HG03103 (cell line): ENCODE measurements around the gene CCDC190.
"Not testable (repeated sequence)": the region's sequence is repeated elsewhere in the genome, so short reads cannot be mapped to it uniquely, and the experiment has no call there.

Experiments
- ATAC-seq: cut with Tn5 transposase; IDR thresholded peaks from one replicate; pipeline ENCODE4 v1.9.1; 2021; ENCODE audit warnings: low read depth; ENCODE audit not compliant: unreplicated experiment

The CCDC190 gene

DNA sequence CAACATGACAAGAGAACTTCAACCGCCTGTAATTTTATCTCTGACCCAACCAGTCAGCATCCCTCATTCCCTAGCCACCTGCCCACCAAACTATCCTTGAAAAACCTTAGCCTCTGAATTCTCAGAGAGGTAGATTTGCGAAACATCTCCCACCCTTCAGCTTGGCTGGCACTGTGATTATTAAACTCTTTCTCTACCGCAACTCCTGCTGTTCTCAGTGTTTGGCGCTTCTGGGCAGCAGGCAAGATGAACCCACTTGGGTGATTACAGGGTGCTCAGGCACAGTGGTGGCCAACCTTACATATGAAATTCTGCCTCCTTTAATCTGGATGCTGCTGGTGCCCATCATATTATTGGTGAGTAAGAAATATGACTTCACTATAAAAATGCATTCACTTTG, 22.1 kb downstream of the CCDC190 start:
- ATAC-seq, result no peak

DNA sequence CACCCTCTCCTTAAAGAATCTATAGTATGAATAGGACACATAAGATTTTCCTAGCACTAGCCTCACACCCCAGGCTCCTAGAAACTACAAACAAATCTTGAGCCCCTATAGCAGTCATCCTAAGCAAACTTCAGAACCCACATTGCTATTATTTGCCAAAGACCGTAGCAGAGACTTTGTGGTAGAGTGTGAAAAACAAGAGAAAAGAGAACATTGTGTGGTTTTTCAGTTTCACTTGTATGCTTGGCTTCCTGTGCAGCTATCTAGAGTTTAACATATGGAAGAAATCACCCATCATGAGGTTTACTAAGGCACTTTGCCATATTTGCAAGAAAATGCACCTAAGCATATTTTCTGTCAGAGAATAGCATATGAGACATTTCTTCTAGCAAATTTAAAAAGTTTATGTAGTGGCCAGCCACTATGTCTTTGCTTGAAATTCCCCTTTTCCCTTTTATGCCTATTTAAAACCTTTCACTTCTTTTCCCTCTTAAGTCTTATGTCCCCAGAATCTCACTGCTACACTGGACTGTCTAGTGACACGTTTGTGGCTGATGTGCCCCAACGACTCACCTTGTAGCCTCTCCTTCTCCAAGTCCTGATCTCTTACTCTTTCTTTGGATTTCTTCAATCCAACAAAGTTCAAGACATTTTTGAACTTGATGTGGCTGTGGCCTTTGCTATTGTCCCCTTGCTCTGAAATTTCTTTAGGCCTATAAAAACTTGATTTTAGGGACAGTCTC, 25.6 kb downstream of the CCDC190 start:
- ATAC-seq, result peak; percentile 87

DNA sequence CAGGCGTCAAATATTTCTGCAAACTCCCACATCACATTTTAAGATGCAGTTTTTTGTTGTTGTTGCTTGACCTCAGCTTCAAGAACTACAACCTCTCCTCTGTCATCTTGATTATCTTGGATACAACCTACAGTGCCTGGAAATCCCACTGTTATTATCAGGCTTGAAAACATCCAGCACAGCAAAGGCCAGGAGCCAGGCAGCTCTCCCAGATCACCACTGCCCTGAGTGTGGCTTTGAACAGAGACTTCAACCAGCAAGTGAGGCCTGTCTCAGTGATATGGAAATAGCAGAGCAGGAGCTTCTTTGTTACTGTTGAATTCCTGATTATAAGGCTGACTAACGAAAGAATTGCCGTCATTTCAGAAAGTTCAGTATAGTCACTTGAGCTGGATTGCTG, 28.5 kb downstream of the CCDC190 start:
- no peak for ATAC-seq

DNA sequence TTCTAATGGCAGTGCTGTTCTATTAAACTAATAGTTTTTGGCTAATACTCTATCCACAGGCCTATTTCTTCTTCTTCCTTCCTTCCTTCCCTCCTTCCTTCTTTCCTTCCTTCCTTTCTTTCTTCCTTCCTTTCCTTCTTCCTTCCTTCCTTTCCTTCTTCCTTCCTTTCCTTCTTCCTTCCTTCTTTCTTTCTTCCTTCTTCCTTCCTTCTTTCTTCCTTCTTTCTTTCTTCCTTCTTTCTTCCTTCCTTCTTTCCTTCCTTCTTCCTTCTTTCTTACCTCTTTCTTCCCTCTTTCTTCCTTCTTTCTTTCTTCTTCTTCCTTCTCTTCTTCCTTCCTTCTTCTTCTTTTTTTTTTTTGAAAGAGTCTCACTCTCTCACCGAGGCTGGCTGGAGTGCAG, 31.7 kb downstream of the CCDC190 start:
- ATAC-seq, result no peak

DNA sequence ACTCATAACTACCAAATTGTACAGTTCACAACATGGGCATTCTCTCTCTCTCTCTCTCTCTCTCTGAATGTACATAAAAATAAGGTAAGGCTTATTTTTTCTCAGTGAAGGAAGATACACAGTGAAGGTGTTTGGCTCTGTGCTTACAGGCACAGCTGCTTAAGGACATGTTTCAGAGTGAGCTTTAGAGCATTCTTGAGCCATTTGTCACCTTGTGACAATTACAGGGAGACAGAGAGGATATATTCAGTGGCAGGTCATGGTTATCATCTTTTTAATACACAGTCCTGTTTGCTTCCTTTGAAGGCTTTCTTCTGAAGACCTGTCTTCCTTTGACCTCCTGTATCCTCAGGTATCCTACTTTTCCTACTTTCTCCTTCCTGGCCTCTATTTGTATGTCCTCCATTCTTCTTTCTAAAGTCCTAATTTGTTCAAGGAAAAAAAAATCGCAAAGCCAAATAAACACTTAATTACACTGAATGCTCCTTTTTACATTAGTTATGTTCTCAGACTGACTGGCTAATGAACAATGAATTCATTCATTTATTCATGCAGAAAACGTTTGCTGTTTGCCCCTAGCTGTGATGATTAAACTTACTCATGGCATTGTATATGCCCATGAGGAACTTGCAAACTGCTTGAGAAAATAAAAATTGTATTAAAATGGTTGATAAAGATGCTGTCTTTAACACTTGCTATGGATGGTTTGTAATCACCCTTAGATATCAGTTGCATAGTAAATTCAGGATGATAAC, 37.0 kb downstream of the CCDC190 start:
- ATAC-seq, result no peak

DNA sequence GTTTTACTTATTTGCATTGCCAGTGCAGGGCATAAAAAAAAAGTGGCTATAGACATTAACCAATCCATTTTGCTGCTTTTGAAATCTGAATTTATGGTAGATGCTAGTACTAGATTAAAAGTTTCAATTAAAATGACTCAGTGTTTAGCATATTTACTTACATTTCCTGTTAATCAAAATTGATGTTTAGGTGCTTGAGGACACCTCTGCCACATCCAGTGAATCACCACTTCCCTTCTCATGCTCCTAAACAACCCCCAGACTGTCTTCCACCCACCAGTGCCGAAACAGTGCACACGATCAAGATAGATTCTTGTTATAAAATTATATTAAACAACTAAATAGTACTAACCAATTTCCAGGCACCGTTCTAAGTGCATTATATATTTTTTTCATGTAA, 37.7 kb downstream of the CCDC190 start:
- no peak for ATAC-seq

DNA sequence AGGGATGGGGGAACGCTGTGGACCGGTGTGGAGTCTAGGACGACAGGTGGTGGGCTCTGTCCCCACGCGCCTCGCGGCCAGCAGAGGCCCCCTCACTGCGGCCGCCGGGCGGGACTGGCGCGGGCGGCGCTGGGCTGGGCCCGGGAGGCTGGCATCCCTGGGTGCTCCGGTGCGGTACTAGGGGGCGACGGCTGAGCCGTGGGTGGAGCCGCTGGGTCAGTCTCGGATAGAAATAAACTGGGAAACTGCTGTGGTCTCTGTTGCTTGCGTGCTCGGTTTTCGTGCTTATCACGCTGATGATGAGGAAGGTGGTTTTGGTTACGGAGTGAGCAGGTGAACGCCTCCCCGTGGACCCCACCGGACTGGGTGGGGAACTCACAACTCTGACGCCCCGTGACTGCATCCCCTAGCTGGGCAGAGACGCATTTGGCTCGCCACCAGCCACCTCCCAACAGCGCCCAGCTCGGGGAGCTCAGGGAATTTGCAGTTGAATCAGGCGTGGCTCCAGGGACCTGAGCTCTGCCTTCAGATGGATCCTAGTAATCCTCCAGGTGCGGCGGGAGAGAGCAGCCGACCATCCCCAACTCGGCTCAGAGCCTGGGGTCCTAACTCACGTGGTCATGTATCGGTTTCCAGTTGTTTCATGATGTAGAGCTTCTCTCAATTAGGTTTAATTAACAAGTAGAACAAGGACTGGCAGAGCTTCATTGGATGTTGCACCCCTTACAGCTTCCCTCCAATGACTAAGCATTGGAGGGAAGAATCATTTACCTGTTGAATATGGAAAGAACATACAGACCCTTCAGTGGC, 38.4 kb downstream of the CCDC190 start:
- no peak for ATAC-seq

DNA sequence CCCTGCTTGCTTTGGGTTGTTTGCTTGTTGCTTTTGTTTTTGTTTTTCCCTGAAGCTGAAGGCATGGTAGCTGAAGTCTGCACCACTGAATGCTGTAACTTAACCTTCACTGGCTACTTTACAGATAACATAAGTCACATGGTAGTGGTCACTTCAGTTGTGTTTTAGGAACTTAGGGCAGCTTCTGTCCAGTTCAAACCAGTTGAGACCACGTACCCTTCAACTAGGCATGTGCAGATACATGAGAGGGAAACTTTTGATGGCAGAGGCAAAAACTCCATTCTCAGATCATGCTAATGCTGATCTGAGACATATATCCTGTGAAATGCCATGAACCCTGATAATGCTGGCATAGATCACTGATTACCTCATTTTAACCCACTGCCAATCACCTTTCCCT, 42.3 kb downstream of the CCDC190 start:
- not testable (repeated sequence) for ATAC-seq

DNA sequence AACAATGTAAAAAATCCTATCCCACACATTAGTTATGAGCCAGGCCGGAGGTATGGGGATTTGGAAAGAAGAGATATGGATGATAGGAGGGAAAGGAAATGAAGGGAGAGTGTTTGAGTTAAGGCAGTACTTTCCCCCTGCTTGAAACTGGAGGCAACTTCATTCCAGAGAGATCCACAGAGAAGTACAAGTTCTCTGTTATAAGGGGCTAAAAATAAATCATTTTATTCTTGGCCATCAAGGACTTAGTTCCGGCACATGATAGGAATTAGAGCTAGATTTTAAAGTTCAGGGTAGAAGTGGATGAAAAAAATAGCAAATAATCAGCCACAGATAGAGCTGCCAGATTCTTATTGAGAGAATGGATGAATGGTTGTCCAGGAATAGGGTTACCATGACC, 42.8 kb downstream of the CCDC190 start:
- ATAC-seq, result not testable (repeated sequence)

DNA sequence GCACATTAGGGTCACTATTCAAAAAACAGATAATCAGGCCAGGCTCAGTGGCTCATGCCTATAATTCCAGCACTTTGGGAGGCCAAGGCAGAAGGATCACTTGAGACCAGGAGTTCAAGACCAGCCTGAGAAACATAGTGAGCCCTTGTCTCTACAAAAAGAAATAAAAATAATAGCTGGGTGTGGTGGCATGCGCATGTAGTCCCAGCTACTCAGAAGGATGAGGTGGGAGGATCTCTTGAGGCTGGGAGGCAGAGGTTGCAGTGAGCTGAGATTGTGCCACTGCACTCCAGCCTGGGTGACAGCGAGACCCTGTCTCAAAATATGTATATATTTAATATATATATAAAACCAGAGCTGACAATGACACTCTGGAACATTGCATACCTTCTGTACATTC, 48.6 kb downstream of the CCDC190 start:
- ATAC-seq, result not testable (repeated sequence)

DNA sequence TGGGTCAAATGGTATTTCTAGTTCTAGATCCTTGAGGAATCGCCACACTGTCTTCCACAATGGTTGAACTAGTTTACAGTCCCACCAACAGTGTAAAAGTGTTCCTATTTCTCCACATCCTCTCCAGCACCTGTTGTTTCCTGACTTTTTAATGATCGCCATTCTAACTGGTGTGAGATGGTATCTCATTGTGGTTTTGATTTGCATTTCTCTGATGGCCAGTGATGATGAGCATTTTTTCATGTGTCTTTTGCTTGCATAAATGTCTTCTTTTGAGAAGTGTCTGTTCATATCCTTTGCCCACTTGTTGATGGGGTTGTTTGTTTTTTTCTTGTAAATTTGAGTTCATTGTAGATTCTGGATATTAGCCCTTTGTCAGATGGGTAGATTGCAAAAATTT, 53.5 kb downstream of the CCDC190 start:
- not testable (repeated sequence) for ATAC-seq
